GM18499 (cell line): ENCODE data around the gene KIF14.
"Not testable (repeated sequence)": the region's sequence is repeated elsewhere in the genome, so short reads cannot be mapped to it uniquely, and the experiment has no call there.

Experiments used
- ATAC-seq: cut with Tn5 transposase; IDR thresholded peaks from one replicate; pipeline ENCODE4 v1.9.1; 2021; ENCODE audit warnings: moderate number of reproducible peaks; ENCODE audit not compliant: insufficient read depth, unreplicated experiment

Gene KIF14

GRCh38 chr1:200547386-200547785, 73.2 kb downstream of the KIF14 start:
- no peak for ATAC-seq

DNA sequence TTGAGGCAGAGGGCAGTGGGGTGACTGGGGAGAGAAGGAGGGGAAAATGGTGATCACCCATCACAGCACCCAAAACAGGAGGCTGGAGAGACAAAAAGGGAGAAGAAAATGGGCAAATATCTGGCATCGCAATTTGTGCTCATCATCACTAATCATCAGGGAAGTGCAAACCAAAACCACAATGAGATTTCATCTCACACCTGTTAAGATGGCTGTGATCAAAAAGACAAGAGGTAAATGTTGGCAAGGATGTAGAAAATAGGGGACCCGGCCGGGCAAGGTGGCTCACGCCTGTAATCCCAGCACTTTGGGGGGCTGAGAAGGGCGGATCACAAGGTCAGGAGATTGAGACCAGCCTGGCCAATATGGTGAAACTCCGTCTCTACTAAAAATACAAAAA, 74.0 kb downstream of the KIF14 start:
- no peak for ATAC-seq

DNA sequence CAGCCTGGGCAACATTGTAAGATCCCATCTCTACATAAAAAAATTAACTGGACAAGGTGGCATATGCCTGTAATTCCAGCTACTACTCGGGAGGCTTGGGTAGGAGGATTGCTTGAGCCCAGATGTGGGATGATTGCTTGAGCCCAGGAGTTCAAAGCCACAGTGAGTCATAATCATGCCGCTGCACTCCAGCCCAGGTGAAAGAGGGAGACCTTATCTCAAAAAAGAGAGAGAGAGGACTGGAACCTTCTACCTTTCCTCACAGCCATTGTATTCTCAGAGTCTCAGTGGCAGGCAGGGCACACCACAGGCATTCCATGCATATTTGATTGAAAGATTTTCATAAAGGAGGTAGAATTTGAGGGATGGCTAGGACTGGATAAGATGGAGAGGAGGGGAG, 78.4 kb downstream of the KIF14 start:
- no peak for ATAC-seq

GRCh38 chr1:200540281-200540680, 80.3 kb downstream of the KIF14 start:
- no peak for ATAC-seq

DNA sequence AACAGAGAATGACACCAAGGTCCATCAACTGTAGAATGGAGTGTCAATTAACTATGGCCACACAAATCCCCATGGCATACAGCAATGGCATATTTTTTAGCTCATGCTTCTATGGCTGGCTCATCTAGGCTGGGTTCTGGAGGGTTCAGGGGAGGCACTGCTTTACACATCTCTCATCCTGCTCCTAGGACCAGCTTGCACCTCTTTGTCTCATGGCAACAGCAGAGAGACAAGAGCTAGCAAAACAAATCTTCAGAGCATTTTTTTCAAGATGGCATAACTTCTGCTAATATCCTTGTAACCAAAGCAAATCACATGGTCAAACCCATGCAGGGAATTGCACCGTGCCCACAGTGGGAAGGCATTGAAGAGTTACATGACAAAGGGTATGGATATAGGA, 82.4 kb downstream of the KIF14 start:
- ATAC-seq: no peak

- no peak for ATAC-seq
Observed at GRCh38 chr1:200535605-200536004, 84.9 kb downstream of the KIF14 start.

- ATAC-seq: no peak
Observed at GRCh38 chr1:200530623-200531261, 89.8 kb downstream of the KIF14 start.

DNA sequence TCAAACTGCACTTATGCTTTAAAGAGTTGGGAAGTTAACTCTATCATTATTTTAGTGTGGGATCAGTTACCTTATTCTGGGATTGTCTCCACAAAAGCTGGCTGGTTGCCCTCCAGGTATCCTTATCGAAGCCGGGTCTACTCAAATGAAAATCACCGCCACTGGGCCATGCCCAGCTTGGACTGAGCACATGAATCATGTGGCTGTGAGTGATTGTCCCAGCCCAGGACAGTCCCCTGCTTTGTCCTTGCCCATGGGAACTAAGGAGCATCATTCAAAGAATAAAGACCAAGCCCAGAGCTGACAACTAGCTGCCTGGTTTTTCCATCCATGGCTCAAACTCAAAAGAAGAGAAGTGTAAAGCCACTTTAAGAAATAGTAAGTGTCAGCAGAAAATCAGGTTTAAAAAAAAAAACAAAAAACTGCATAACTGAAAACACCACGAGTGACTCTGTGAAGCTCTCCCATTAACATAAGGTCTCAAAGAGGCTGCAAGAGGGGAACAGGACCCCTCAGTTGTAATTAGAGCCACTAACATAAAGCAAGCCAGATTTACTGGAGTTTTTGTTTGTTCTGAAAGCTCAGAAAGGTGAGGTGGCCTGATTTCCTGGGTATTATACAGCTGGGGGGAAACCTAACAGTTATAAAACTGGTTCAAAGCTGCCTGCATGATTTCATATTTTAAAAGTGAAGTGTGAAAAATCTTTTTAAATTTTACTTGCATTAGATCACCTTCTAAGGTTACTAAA, 91.5 kb downstream of the KIF14 start:
- no peak for ATAC-seq

GRCh38 chr1:200527670-200528069, 92.9 kb downstream of the KIF14 start:
- ATAC-seq: no peak

- ATAC-seq: no peak
Observed at GRCh38 chr1:200526709-200527612, 93.6 kb downstream of the KIF14 start.

- ATAC-seq: no peak
Observed at GRCh38 chr1:200525090-200525987, 95.2 kb downstream of the KIF14 start.

GRCh38 chr1:200524551-200524950, 96.0 kb downstream of the KIF14 start:
- not testable (repeated sequence) for ATAC-seq

DNA sequence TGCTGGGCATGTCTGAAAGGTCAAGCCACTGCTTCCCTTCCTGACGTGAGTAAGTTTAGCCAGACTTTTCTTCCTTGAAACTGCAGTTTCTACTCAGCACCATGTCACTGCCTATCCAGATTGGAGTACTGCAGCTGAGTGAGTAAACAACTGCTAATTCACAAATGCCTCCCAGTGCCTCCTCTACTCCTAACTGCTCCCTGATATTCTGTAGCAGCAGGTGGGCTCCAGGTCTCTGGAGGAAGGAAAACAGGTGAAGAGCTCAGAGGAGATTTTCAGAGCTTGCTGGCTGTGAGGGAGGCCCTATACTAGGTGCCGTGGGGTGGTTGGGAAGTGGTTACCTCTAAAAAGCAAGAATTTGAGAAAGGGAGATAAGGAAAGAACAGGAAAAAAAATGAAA, 96.5 kb downstream of the KIF14 start:
- ATAC-seq: no peak

- no peak for ATAC-seq
Observed at GRCh38 chr1:200520735-200521134, 99.8 kb downstream of the KIF14 start.

DNA sequence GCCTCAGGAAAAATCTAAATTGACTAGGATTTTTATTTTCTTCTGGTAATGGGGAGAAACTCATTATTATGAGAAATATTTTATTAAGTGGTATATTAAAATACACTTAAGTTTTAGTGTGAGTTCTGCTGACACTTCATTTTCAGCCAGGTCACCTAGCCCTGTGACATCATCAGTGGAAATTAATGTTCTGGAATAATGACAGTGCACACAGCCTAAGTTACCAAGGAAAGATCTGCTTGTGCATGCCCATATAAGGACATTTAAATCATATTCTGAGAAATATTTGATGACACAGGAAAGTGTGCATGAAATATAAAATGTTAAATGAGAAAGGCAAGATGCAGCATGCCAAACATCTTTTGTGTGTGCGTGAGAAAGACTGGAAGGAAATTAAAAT, 102.0 kb downstream of the KIF14 start:
- ATAC-seq: no peak

- ATAC-seq: no peak
Observed at GRCh38 chr1:200512191-200512590, 108.4 kb downstream of the KIF14 start.

- peak; percentile 75 for ATAC-seq
Observed at GRCh38 chr1:200510228-200510623, 110.3 kb downstream of the KIF14 start.

GRCh38 chr1:200506471-200506870, 114.1 kb downstream of the KIF14 start:
- no peak for ATAC-seq

GRCh38 chr1:200505257-200505656, 115.3 kb downstream of the KIF14 start:
- ATAC-seq: no peak
